Measurements from ENCODE around the gene MED13L.

- TF ChIP-seq CTCF (IDR thresholded peaks at IDR 0.05) (no peak), POLR2A (IDR thresholded peaks at IDR 0.05) (no peak)
These were observed 232.3 kb downstream of the MED13L start for GRCh38 chr12:116045150-116045549.

All from lower leg skin (tissue), 3 donors.